Measurements from ENCODE around the gene SLC14A1. TPM values are rescaled to one million over a fixed set of nuclear protein-coding genes. Genes with fewer than 3 reads are reported as not detected.
"Not testable (repeated sequence)": the region's sequence is repeated elsewhere in the genome, so short reads cannot be mapped to it uniquely, and the experiment has no call there.

The SLC14A1 gene
- total RNA-seq, 1 experiment from 2014 or later = not detected

- in situ Hi-C loops (cut with HindIII; ENCODE audit: low pct_unique_long_range_greater_than_20kb, low sequenced_read_pairs) = no loop called here
- no peak for DNase-seq (ENCODE audit: low read depth, low spot score)
Measured at GRCh38 chr18:45745817-45746461, 22.0 kb downstream of the SLC14A1 start.

DNA sequence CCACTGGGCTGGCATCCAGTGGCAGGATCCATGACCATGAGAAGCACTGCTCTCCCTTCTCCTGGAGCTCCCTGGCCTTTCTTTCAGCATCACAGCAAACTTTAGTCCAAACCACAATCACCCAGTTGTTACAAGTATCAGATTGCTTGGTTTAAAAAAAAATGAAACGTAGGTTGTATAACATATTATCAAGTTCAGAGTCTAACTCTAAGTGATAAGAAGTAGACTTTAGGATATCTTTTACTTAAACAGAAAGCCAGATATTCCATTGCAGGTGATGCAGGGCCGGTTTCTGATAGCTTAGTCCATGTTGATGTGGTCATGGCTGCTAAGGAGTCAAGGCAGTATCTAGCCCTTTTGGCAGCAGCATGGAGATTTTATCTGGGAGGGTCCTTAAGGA, 24.5 kb downstream of the SLC14A1 start:
- DNase-seq (ENCODE audit: low read depth, low spot score) = no peak
- in situ Hi-C loops (cut with HindIII; ENCODE audit: low pct_unique_long_range_greater_than_20kb, low sequenced_read_pairs) = no loop called here

DNA sequence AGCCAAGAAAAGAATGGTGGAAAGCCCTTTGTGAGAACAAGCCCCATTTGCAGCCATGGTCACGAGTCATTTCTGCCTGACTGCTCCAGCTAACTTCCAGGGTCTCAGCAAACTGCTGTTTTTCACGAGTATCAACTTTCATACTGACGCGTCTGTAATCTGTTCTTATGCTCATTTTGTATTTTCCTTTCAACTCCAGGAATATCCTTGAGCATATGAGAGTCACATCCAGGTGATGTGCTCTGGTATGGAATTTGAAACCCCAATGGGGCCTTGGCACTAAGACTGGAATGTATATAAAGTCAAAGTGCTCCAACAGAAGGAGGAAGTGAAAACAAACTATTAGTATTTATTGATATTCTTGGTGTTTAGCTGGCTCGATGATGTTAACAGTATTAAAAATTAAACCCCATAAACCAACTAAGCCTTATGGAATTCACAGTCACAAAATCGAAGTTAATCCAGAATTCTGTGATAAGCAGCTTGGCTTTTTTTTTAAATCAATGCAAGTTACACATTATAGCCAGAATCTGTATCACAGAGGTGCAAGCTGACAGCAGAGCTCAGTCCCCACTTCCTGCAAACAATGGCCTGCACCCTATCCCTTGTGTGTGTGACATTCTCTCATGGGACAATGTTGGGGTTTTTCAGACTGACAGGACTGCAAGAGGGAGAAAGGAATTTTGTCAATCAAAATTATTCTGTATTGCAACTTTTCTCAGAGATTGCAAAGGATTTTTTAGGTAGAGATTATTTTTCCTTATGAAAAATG, 26.1 kb downstream of the SLC14A1 start:
- DNase-seq (ENCODE audit: low read depth, low spot score) = no peak
- in situ Hi-C loops (cut with HindIII; ENCODE audit: low pct_unique_long_range_greater_than_20kb, low sequenced_read_pairs) = no loop called here

GRCh38 chr18:45751766-45752165, 27.8 kb downstream of the SLC14A1 start:
- DNase-seq (ENCODE audit: low read depth, low spot score) = no peak
- in situ Hi-C loops (cut with HindIII; ENCODE audit: low pct_unique_long_range_greater_than_20kb, low sequenced_read_pairs) = no loop called here

DNA sequence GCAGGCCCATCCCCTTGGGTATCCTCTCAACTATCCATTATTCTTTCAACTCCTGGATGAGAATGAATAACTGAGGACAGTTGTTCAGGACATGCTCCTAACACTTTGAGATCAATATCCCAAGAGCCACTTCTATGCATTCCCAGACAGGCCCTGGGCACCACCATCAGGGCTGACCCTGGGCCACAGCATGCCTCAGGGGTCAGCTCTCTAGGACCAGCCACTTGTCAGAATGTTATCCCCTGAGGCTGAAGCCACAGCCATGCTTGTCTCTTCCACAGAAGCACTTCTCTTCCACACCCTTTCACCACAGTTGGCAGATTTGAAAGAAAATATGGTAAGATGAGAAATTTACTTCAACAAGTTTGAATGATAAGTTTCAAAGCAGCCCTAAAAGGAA, 28.7 kb downstream of the SLC14A1 start:
- in situ Hi-C loops (cut with HindIII; ENCODE audit: low pct_unique_long_range_greater_than_20kb, low sequenced_read_pairs) = no loop called here
- no peak for DNase-seq (ENCODE audit: low read depth, low spot score)

GRCh38 chr18:45753286-45753685, 29.3 kb downstream of the SLC14A1 start:
- DNase-seq (ENCODE audit: low read depth, low spot score) = no peak
- in situ Hi-C loops (cut with HindIII; ENCODE audit: low pct_unique_long_range_greater_than_20kb, low sequenced_read_pairs) = no loop called here

- in situ Hi-C loops (cut with HindIII; ENCODE audit: low pct_unique_long_range_greater_than_20kb, low sequenced_read_pairs) = no loop called here
- DNase-seq (ENCODE audit: low read depth, low spot score) = no peak
Measured at GRCh38 chr18:45755934-45756333, 32.0 kb downstream of the SLC14A1 start.

- in situ Hi-C loops (cut with HindIII; ENCODE audit: low pct_unique_long_range_greater_than_20kb, low sequenced_read_pairs) = no loop called here
- no peak for DNase-seq (ENCODE audit: low read depth, low spot score)
Measured at GRCh38 chr18:45757005-45757404, 33.0 kb downstream of the SLC14A1 start.

DNA sequence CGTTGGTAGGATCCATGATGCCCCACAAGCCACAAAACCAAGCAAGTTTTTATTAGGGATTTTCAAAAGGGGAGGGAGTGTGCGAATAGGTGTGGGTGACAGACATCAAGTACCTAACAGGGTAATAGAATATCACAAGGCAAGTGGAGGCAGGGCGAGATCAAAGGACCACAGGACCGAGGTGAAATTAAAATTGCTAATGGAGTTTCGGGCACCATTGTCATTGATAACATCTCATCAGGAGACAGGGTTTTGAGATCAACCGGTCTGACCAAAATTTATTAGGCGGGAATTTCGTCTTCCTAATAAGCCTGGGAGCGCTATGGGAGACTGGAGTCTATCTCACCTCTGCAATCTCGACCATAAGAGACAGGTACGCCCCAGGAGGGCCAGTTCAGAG, 33.7 kb downstream of the SLC14A1 start:
- DNase-seq (ENCODE audit: low read depth, low spot score); in situ Hi-C loops (cut with HindIII; ENCODE audit: low pct_unique_long_range_greater_than_20kb, low sequenced_read_pairs): not testable (repeated sequence)

DNA sequence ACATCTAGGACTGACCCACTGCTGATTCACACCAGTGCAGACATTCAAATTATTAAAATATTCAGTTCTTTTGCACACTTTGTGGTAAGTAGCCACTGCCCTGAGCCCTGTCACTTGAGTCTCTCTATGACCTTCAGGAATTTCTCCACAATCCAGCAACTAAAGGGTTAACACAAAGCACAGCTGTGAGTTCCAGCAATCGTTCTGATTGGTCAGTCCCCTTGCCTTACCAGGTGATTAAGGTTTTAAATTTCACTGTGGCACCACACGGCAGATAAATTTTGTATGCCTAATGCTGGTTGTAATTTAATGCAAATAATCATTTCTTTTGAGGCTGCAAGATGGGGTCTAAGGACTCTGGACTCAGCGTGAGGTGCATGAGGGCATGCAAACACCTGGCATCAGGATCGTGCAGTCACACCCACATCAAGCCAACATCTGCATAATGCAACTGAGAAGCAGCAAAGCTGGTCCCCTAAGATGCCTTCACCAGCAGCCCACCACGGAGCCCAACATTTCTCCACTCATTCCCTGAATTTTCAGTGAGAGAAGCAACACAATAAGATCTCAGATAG, 36.6 kb downstream of the SLC14A1 start:
- DNase-seq (ENCODE audit: low read depth, low spot score) = no peak
- in situ Hi-C loops (cut with HindIII; ENCODE audit: low pct_unique_long_range_greater_than_20kb, low sequenced_read_pairs) = no loop called here

DNA sequence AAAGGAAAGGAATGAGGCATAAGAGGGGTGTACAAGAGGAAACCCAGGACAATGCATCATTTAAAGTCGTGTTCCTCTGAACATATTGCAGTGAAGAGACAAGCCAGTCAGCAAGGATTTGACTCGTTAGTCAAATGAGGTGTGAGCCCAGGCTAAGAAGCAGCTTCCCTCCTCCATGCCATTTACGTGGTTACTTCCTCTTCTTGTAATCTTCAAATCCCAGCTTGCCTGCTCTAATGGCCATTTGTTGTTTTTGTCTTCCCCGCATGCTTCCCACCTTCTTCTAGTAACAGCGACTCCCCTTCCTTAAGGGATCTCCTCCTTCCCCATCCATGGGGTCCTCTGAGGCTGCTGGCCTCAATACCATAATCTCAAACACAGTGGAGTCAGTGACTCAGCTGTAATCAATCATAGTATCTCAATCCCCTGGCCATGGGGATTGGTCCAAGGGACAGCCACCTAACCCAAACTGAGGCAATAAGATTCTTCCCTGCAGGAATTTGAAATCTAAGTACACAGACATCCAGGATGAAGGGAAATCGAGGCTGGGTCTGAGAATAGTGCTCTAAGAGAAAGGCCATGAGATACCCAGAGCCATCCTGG, 37.6 kb downstream of the SLC14A1 start:
- DNase-seq (ENCODE audit: low read depth, low spot score) = no peak
- in situ Hi-C loops (cut with HindIII; ENCODE audit: low pct_unique_long_range_greater_than_20kb, low sequenced_read_pairs) = no loop called here

DNA sequence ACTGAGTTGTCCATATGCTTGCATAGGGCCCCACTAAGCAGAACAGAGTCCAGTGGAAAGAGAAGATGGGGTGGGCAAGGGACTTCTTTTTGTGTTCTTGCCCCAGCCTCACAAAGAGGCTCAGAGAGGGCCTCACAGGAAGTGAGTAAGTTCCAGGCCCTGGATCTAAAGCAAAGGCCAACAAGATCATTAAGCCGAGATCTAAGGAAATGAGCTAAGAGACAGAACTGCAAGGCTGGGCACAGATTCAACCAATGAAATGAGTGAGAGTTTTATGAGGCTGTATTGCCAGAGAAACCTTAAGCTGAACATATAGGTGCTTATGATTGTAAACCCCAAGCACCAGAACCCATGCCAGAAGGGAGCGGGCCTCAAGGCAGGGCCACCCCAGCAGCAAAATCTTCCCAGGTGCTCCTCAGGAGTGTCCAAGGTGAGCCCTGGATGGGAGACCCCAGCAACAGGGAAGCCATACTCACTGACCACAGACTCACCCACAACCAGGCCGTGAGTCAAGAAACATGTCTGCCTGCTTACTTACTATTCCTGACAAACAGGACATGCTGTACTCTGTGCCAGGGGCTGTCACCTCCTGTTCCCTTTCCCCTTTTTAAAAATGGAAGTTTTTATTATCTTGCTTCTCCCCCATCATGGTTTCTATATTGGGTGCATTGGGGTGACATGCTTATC, 40.2 kb downstream of the SLC14A1 start:
- in situ Hi-C loops (cut with HindIII; ENCODE audit: low pct_unique_long_range_greater_than_20kb, low sequenced_read_pairs) = no loop called here
- no peak for DNase-seq (ENCODE audit: low read depth, low spot score)

- DNase-seq (ENCODE audit: low read depth, low spot score) = peak; percentile 12
- in situ Hi-C loops (cut with HindIII; ENCODE audit: low pct_unique_long_range_greater_than_20kb, low sequenced_read_pairs) = no loop called here
Measured at GRCh38 chr18:45765796-45766195, 41.8 kb downstream of the SLC14A1 start.

GRCh38 chr18:45771587-45772480, 47.9 kb downstream of the SLC14A1 start:
- in situ Hi-C loops (cut with HindIII; ENCODE audit: low pct_unique_long_range_greater_than_20kb, low sequenced_read_pairs) = no loop called here
- no peak for DNase-seq (ENCODE audit: low read depth, low spot score)

- in situ Hi-C loops (cut with HindIII; ENCODE audit: low pct_unique_long_range_greater_than_20kb, low sequenced_read_pairs) = no loop called here
- DNase-seq (ENCODE audit: low read depth, low spot score) = peak; percentile 10
Measured at GRCh38 chr18:45774065-45774521, 50.1 kb downstream of the SLC14A1 start.

- in situ Hi-C loops (cut with HindIII; ENCODE audit: low pct_unique_long_range_greater_than_20kb, low sequenced_read_pairs) = no loop called here
- no peak for DNase-seq (ENCODE audit: low read depth, low spot score)
Measured at GRCh38 chr18:45775241-45775676, 51.3 kb downstream of the SLC14A1 start.

- no peak for DNase-seq (ENCODE audit: low read depth, low spot score)
- in situ Hi-C loops (cut with HindIII; ENCODE audit: low pct_unique_long_range_greater_than_20kb, low sequenced_read_pairs) = no loop called here
Measured at GRCh38 chr18:45775743-45776142, 51.8 kb downstream of the SLC14A1 start.

Data from SK-MEL-5 (cell line).